Kidney (tissue), 14 donors: ENCODE data around the gene SLC39A6. TPM values are rescaled to one million over a fixed set of nuclear protein-coding genes. Genes with fewer than 3 reads are reported as not detected.

Experiments used
- DNase-seq, 5 donors: peaks; one replicate each; pipeline ENCODE4 v3.0.0-alpha.2; 2013 to 2020
- FAIRE-seq: peaks from 2 replicates; lab custom pipeline; 2012; peaks lifted over from hg19 to GRCh38; lab: Jason Lieb, UNC
- H3K27ac ChIP-seq, 2 donors: one replicate each; pipeline ENCODE4 v1.7.0; 2013; ENCODE audit warnings: low read depth in 2 of 2, low read length in 2 of 2, inconsistent platforms in 1 of 2
- H3K27me3 ChIP-seq: one replicate; pipeline ENCODE4 v1.7.1; 2013; ENCODE audit warnings: low read length, inconsistent platforms; ENCODE audit not compliant: control insufficient read depth, insufficient read depth
- H3K36me3 ChIP-seq, 3 donors: one replicate each; pipeline versions ENCODE4 v1.7.0 to v1.7.1; 2013; ENCODE audit warnings: low read length in 3 of 3, control low read depth in 1 of 3, inconsistent platforms in 1 of 3; ENCODE audit not compliant: insufficient read depth in 3 of 3, control insufficient read depth in 2 of 3
- H3K4me1 ChIP-seq, 3 donors: one replicate each; pipeline versions ENCODE4 v1.7.0 to v1.7.1; 2013; ENCODE audit warnings: low read length in 3 of 3, inconsistent platforms in 1 of 3, low read depth in 1 of 3; ENCODE audit not compliant: control insufficient read depth in 2 of 3, insufficient read depth in 2 of 3
- H3K4me3 ChIP-seq, 3 donors: one replicate each; pipeline versions ENCODE4 v1.7.0 to v1.8.1; 2013; ENCODE audit warnings: low read length in 3 of 3, control low read depth in 1 of 3, inconsistent platforms in 1 of 3
- H3K9ac ChIP-seq, 3 donors: one replicate each; pipeline versions ENCODE4 v1.7.0 to v1.7.1; 2013; ENCODE audit warnings: low read length in 3 of 3, control low read depth in 1 of 3, inconsistent platforms in 1 of 3
- H3K9me3 ChIP-seq, 3 donors: one replicate each; pipeline versions ENCODE4 v1.7.0 to v1.7.1; 2013; ENCODE audit warnings: low read length in 3 of 3, control low read depth in 1 of 3, inconsistent platforms in 1 of 3; ENCODE audit not compliant: control insufficient read depth in 2 of 3, insufficient read depth in 1 of 3
- intact Hi-C: fragments of 100-400 bp; cut with DNase I; formaldehyde crosslinking; loops from one replicate; pipeline ENCODE4 v1.11.1; 2022
- polyA plus RNA-seq: library from polyadenylated mRNA; stranded (reverse); fragments of 350-450 nt; fragmentation: Illumina TruSeq; extraction: RNeasy Lipid Tissue Mini Kit (QIAGEN cat#74804); gene quantifications from one replicate; pipeline ENCODE4 v1.2.3, GENCODE V29; 2014; ENCODE audit warnings: low read depth, low replicate concordance; ENCODE audit not compliant: insufficient read depth
- total RNA-seq: library from RNA; stranded (reverse); fragmentation: NEBNext Ultra II Directional; extraction: Animal tissue kit (Norgen Biotek cat#: 25700); gene quantifications from one replicate; pipeline ENCODE4 v1.2.1, GENCODE V29; 2021
- TF ChIP-seq, protein P1 (sequence below): IDR thresholded peaks from 3 replicates; pipeline ENCODE4 v1.5.1; 2012; ENCODE audit warnings: mild to moderate bottlenecking, moderate library complexity, borderline replicate concordance; ENCODE audit not compliant: insufficient read depth; ENCODE audit errors: extremely low read depth
- donor health status: control.
- donor health status: control.
- donor health status: control.
- donor health status: control.
- donor health status: control.
- donor health status: DM: yes; HTN: yes; CAD: no.
- donor health status: Normal renal cell carcinoma (clear cell type).

The SLC39A6 gene
- total and polyA plus RNA-seq, 2 donors from 2014 or later = 27.3 to 44.7 TPM

DNA sequence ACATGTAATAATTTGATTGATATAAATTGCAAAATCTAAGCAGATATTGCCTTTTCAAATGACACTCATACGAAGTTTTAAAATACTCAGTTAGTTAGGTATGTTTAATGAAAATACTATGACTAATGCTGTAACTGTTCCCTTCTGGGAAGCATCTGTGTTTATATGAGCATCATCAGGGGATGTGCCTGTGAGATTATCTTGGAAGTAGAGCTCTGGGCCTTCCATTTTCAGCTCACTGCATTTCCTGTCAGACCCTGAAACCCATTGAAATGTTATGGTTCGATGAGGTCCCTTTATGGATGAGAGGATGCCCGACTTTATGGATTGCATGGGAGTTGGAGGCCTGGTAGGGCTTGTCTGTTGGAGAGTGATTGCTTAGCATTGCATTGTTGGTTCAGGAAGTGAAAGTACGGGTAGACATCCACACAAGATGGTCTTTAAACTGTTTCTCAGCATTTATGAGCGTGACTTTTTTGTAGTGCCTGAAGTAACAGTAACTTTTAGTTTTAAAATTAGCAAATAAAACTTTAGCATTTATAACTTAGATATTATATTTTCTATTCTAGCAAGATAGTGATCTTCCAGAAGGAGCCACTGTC lies 29.2 kb upstream of the SLC39A6 start:
- TF ChIP-seq, protein P1, sequence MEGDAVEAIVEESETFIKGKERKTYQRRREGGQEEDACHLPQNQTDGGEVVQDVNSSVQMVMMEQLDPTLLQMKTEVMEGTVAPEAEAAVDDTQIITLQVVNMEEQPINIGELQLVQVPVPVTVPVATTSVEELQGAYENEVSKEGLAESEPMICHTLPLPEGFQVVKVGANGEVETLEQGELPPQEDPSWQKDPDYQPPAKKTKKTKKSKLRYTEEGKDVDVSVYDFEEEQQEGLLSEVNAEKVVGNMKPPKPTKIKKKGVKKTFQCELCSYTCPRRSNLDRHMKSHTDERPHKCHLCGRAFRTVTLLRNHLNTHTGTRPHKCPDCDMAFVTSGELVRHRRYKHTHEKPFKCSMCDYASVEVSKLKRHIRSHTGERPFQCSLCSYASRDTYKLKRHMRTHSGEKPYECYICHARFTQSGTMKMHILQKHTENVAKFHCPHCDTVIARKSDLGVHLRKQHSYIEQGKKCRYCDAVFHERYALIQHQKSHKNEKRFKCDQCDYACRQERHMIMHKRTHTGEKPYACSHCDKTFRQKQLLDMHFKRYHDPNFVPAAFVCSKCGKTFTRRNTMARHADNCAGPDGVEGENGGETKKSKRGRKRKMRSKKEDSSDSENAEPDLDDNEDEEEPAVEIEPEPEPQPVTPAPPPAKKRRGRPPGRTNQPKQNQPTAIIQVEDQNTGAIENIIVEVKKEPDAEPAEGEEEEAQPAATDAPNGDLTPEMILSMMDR = no peak
- H3K4me1 ChIP-seq = no peaks in the 10 kb centered on the region
- intact Hi-C loops = no loop called here
- no peak overlapping the region for H3K9ac ChIP-seq
- H3K36me3 ChIP-seq = peaks cover 7 to 39% (median 32%) of the 10 kb centered on the region in 3 donors
- FAIRE-seq (no peak), DNase-seq (no peak)
- no peaks in the 10 kb centered on the region for H3K9me3 ChIP-seq
- no peak overlapping the region for H3K4me3 ChIP-seq
- no peaks in the 10 kb centered on the region for H3K27me3 ChIP-seq
- no peak overlapping the region for H3K27ac ChIP-seq

DNA sequence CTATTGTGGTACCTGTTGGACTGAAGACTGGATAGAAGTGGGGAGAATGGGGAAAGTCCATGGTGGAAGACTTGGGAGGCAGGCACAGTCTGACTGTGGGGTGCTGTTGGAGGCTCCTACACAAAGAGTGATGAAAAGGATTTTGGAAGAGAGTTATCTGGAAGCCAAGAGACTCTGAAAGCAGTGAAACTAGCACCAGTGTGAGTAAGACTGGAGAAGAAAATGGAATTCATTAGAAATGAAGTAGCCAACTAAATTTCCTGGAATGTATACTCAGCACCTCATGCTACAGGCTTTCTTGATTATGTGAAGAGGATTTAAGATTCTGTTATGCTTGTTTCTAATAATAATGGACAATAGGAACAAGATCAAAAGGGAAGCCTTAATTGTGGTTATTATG lies 28.3 kb upstream of the SLC39A6 start:
- H3K4me1 ChIP-seq = no peaks in the 10 kb centered on the region
- peaks cover 7 to 44% (median 33%) of the 10 kb centered on the region in 3 donors for H3K36me3 ChIP-seq
- H3K9ac ChIP-seq = no peak overlapping the region
- H3K4me3 ChIP-seq = no peak overlapping the region
- H3K27ac ChIP-seq = no peak overlapping the region
- DNase-seq (no peak), FAIRE-seq (no peak)
- H3K27me3 ChIP-seq = no peaks in the 10 kb centered on the region
- no peaks in the 10 kb centered on the region for H3K9me3 ChIP-seq
- intact Hi-C loops = no loop called here
- TF ChIP-seq, protein P1 = no peak

DNA sequence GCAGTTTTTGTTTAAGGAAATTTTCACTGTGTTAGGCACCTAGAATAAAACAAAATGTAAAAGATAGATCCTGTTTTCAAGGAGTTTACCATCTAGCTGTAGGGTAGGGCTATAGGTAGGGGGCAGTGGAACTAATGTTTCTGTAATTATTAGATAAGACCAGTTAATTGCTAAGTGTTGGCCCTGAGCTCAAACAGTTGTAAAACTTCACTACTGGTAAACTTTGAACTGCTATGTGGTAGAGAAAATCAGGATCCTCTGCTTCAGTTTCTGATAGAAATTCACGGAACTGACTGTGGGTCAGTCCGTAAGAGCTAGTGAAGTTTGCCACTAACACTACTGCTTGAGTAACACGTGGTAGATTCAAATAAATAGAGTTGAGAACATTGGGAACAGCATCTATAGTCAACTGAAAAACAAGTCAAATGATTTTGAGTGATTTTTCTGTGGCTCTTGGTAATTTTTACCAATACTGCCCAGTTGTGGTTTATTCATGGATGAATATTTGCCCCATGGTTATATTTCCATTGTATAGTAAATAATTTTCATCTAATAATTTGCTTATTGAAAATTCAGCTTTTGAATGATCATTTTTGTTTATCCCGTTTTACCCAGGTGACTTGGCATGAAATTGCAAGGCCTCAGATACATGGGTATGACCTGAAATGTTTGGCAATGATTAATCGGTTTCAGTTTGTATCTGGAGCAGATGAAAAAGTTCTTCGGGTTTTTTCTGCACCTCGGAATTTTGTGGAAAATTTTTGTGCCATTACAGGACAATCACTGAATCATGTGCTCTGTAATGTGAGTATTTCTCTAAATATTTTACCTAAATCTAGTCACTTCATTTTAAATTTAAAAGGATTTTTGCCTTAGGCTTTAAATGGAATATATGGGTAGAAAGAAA lies 27.0 kb upstream of the SLC39A6 start:
- Histone ChIP-seq H3K9ac (no peak overlapping the region), H3K36me3 (peaks cover 9 to 45% (median 29%) of the 10 kb centered on the region in 3 donors), H3K4me3 (no peak overlapping the region), H3K9me3 (no peaks in the 10 kb centered on the region), H3K4me1 (no peaks in the 10 kb centered on the region), H3K27me3 (no peaks in the 10 kb centered on the region), H3K27ac (no peak overlapping the region)
- intact Hi-C loops = no loop called here
- FAIRE-seq (no peak), DNase-seq (no peak)
- TF ChIP-seq, protein P1 = no peak
